ENCODE measurements around the gene RPS6KA5.

Gene RPS6KA5

GRCh38 chr14:91012045-91012444 is 48.4 kb downstream of the RPS6KA5 start:
- no peak for TF ChIP-seq CTCF (IDR thresholded peaks at IDR 0.05; ENCODE audit: low read depth, low read length)
- no peak for DNase-seq (ENCODE audit: extremely low read depth, low read depth)

- TF ChIP-seq CTCF (IDR thresholded peaks at IDR 0.05; ENCODE audit: low read depth, low read length), result no peak
- no peak for DNase-seq (ENCODE audit: extremely low read depth, low read depth)
Observed at GRCh38 chr14:91010153-91010533, 50.3 kb downstream of the RPS6KA5 start.

GRCh38 chr14:91009501-91010152 is 50.8 kb downstream of the RPS6KA5 start:
- no peak for DNase-seq (ENCODE audit: extremely low read depth, low read depth)
- TF ChIP-seq CTCF (IDR thresholded peaks at IDR 0.05; ENCODE audit: low read depth, low read length), result no peak

- no peak for TF ChIP-seq CTCF (IDR thresholded peaks at IDR 0.05; ENCODE audit: low read depth, low read length)
- DNase-seq (ENCODE audit: extremely low read depth, low read depth), result no peak
Observed at GRCh38 chr14:91008759-91009409, 51.6 kb downstream of the RPS6KA5 start.

GRCh38 chr14:91005716-91006115 is 54.7 kb downstream of the RPS6KA5 start:
- DNase-seq (ENCODE audit: extremely low read depth, low read depth), result no peak
- TF ChIP-seq CTCF (IDR thresholded peaks at IDR 0.05; ENCODE audit: low read depth, low read length), result no peak

GRCh38 chr14:91004987-91005386 is 55.5 kb downstream of the RPS6KA5 start:
- DNase-seq (ENCODE audit: extremely low read depth, low read depth), result no peak
- TF ChIP-seq CTCF (IDR thresholded peaks at IDR 0.05; ENCODE audit: low read depth, low read length), result no peak

- TF ChIP-seq CTCF (IDR thresholded peaks at IDR 0.05; ENCODE audit: low read depth, low read length), result no peak
- DNase-seq (ENCODE audit: extremely low read depth, low read depth), result no peak
Observed at GRCh38 chr14:90999299-90999698, 61.1 kb downstream of the RPS6KA5 start.

Data from AG09319 (cell line).